22Rv1 (cell line): ENCODE data around the gene GNG4.

Experiments used
- CTCF ChIP-seq: fragments of 450-650 bp; IDR thresholded peaks from 2 replicates; pipeline ENCODE4 v1.5.1; 2017; ENCODE audit warnings: mild to moderate bottlenecking
- ZFX ChIP-seq: fragments of 450-650 bp; IDR thresholded peaks from 2 replicates; pipeline ENCODE4 v1.6.1; 2017; ENCODE audit warnings: antibody characterized with exemption, borderline replicate concordance

GRCh38 chr1:235635938-235636662 is 13.5 kb downstream of the GNG4 start:
- TF ChIP-seq CTCF: no peak
- no peak for TF ChIP-seq ZFX
